ENCODE measurements around the gene EQTN. TPM values are rescaled to one million over a fixed set of nuclear protein-coding genes. Genes with fewer than 3 reads are reported as not detected.

EQTN gene
- not detected in 5 replicates for total RNA-seq (2022; extraction: Qiagen RNA extraction; ENCODE audit: low read depth)

DNA sequence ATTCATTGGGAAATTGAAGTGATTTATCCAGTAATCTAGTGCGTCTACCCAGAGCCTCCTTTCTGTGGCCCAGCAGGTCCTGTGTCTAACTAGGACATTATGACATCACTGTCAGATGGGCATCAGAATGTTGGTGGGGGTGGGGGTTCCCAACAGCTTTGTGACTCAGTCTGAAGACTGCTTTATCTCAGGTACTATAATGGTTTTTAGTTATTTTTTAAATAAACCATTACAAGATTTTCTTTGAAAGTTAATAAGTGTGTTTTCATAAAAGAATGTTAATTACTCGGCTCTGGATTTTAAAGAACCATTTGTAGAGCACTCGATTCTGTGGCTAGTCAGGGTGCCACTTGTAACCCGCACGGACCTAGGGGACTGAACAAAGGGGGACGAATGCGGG, at the start of gene EQTN:
TSS of gene EQTN (minus strand) at position 101 of the 400 bp plus-strand sequence. CDS start at position 6, 95 bp downstream.

Other genes starting within 250 kb of the EQTN start
- gene TEK, start 187.9 kb downstream of the EQTN start, total RNA-seq (2022; extraction: Qiagen RNA extraction; ENCODE audit: low read depth): 0.03 to 0.12 TPM (median 0.06 TPM) in 5 replicates
- gene IFNK, start 227.1 kb upstream of the EQTN start, total RNA-seq (2022; extraction: Qiagen RNA extraction; ENCODE audit: low read depth): not detected in 5 replicates
- 4.9 to 8.5 TPM (median 7.0 TPM) in 5 replicates for gene MOB3B, start 232.7 kb upstream of the EQTN start, total RNA-seq (2022; extraction: Qiagen RNA extraction; ENCODE audit: low read depth)